HuH-7 (cell line): ENCODE data around the gene OSBPL2.

ENCODE experiments used
- DNase-seq: peaks from one replicate; pipeline ENCODE4 v3.0.0; 2011; ENCODE audit warnings: low spot score

Gene OSBPL2

GRCh38 chr20:62302341-62303061, 64.2 kb downstream of the OSBPL2 start, which contains the start of gene ADRM1:
Gene ADRM1 (plus strand): TSS chr20:62302997. CDS start chr20:62303569, 572 bp downstream.
- DNase-seq = peak; percentile 100

- DNase-seq = no peak
Observed at GRCh38 chr20:62303062-62303339, 64.7 kb downstream of the OSBPL2 start.

GRCh38 chr20:62303340-62304226, 65.3 kb downstream of the OSBPL2 start:
- no peak for DNase-seq

GRCh38 chr20:62304331-62305148, 66.2 kb downstream of the OSBPL2 start:
- DNase-seq = no peak

GRCh38 chr20:62305149-62305764, 66.9 kb downstream of the OSBPL2 start:
- no peak for DNase-seq

- no peak for DNase-seq
Observed at GRCh38 chr20:62305765-62306413, 67.6 kb downstream of the OSBPL2 start.

- no peak for DNase-seq
Observed at GRCh38 chr20:62306414-62307187, 68.3 kb downstream of the OSBPL2 start.

- no peak for DNase-seq
Observed at GRCh38 chr20:62307226-62308101, 69.1 kb downstream of the OSBPL2 start.

GRCh38 chr20:62308102-62308822, 69.9 kb downstream of the OSBPL2 start:
- no peak for DNase-seq

GRCh38 chr20:62309198-62309944, 71.0 kb downstream of the OSBPL2 start:
- DNase-seq = no peak

- DNase-seq = no peak
Observed at GRCh38 chr20:62309947-62310756, 71.8 kb downstream of the OSBPL2 start.

GRCh38 chr20:62310757-62311121, 72.4 kb downstream of the OSBPL2 start:
- no peak for DNase-seq

- DNase-seq = no peak
Observed at GRCh38 chr20:62311150-62311549, 72.8 kb downstream of the OSBPL2 start.

- no peak for DNase-seq
Observed at GRCh38 chr20:62311832-62312661, 73.7 kb downstream of the OSBPL2 start.

- DNase-seq = no peak
Observed at GRCh38 chr20:62312662-62312977, 74.3 kb downstream of the OSBPL2 start.

- DNase-seq = no peak
Observed at GRCh38 chr20:62313021-62313420, 74.7 kb downstream of the OSBPL2 start.
